ENCODE data around the gene SAMD1. TPM values are rescaled to one million over a fixed set of nuclear protein-coding genes. Genes with fewer than 3 reads are reported as not detected.

The SAMD1 gene
- total RNA-seq, 1 donor: 23.3 TPM

DNA sequence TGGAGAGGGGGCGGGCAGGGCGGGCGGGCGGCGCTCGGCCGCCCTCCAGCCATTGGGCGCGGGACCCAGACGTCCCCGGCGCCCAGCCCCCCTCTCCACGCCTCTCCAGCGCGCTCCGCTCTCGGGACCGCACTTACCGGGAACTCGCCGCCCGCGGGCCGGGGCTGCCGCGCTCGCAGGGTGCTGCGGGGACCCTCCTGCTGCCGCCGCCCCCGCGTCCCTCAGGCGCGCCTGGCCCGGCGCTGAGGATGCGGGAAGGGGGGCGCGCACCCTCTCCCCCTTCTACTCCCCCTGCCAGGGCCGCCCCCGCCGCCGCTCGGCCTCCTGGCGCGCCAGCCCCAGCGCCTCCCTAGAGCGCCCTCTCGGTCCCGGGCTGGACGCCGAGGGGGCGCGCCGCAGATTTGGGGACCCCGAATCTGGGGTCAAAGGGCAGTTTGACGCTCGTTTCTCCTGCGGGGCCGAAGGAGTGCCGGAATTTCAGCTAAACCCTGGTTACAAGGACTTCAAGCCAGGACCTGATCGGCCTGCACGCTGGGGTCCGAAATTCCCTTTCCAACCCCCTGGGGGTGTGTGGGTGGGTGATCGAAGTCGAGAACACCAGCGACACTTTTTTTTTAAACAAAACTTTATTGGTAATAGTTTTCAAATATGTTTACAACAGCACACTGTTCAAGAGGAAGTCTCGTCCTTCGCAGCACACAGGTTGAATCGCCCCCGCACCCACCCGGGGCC, 696 bp upstream of the SAMD1 start:
- TF ChIP-seq, protein P1, sequence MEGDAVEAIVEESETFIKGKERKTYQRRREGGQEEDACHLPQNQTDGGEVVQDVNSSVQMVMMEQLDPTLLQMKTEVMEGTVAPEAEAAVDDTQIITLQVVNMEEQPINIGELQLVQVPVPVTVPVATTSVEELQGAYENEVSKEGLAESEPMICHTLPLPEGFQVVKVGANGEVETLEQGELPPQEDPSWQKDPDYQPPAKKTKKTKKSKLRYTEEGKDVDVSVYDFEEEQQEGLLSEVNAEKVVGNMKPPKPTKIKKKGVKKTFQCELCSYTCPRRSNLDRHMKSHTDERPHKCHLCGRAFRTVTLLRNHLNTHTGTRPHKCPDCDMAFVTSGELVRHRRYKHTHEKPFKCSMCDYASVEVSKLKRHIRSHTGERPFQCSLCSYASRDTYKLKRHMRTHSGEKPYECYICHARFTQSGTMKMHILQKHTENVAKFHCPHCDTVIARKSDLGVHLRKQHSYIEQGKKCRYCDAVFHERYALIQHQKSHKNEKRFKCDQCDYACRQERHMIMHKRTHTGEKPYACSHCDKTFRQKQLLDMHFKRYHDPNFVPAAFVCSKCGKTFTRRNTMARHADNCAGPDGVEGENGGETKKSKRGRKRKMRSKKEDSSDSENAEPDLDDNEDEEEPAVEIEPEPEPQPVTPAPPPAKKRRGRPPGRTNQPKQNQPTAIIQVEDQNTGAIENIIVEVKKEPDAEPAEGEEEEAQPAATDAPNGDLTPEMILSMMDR (IDR thresholded peaks at IDR 0.05; ENCODE audit: insufficient read depth, low read depth, low read length): peak; percentile 23
- DNase-seq (ENCODE audit: low read depth): peak; percentile 59

DNA sequence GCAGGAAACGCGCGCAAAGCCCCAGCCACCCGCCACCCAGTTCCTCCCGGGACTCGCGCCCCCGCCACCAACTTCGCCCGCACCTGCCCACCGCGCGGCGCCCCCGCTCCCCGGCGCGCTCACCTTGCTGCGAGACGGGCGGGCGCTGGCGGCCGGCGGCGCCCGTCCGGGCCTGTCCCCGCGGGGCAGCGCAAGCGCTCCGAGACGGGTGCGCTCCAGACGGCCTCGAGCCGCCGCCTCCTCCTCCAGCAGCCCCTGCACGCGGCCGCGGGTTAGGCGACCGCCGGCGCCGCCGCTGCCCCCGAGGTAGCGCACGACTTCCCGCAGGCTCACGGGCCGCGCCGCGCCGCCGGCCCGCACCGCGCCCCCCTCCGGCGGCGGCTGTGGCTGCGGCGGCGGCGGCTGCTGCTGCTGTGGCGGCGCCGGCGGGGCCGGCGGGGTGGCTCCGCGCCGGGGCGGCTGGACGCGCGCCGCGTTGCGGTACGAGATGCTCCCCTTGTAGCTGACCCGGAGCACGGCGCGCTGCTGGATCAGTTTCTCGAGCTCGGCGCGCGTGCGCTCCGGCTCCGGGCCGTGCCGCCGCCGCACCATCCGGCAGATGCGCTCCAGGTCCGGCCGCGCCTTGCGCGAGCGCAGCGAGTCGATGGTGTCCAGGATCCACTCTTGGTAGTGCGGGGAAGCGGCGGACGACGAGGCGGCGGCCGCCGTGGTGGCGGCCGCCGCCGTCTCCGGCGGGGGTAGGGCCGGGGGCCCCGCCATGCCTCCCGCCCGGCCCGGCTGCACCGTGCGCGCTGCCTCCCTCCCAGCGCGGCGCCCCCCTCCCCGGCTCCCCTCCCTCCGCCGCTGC, 666 bp downstream of the SAMD1 start:
- TF ChIP-seq, protein P1 (IDR thresholded peaks at IDR 0.05; ENCODE audit: insufficient read depth, low read depth, low read length): no peak
- DNase-seq (ENCODE audit: low read depth): peak; percentile 73
- peak overlapping the region; percentile 66 for H3K4me3 ChIP-seq (ENCODE audit: low read depth, low read length)

More for the DNA sequence above, 696 bp upstream of the SAMD1 start:
- peak overlapping the region; percentile 83 for H3K4me3 ChIP-seq (ENCODE audit: low read depth, low read length)

DNA sequence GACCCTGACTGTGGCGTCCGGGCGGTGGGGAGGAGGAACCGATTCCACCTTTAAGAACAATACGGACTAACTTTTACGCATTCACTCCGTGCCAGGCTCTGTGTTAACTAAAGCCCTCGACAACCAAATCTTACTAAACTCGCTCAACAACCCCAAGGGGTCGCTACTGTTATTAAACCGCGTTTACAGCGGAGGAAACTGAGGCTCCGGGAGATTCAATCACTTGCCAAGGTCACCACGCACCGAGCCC, 1.2 kb downstream of the SAMD1 start:
- peak overlapping the region; percentile 66 for H3K4me3 ChIP-seq (ENCODE audit: low read depth, low read length)
- TF ChIP-seq, protein P1 (IDR thresholded peaks at IDR 0.05; ENCODE audit: insufficient read depth, low read depth, low read length): peak; percentile 18
- DNase-seq (ENCODE audit: low read depth): peak; percentile 37

DNA sequence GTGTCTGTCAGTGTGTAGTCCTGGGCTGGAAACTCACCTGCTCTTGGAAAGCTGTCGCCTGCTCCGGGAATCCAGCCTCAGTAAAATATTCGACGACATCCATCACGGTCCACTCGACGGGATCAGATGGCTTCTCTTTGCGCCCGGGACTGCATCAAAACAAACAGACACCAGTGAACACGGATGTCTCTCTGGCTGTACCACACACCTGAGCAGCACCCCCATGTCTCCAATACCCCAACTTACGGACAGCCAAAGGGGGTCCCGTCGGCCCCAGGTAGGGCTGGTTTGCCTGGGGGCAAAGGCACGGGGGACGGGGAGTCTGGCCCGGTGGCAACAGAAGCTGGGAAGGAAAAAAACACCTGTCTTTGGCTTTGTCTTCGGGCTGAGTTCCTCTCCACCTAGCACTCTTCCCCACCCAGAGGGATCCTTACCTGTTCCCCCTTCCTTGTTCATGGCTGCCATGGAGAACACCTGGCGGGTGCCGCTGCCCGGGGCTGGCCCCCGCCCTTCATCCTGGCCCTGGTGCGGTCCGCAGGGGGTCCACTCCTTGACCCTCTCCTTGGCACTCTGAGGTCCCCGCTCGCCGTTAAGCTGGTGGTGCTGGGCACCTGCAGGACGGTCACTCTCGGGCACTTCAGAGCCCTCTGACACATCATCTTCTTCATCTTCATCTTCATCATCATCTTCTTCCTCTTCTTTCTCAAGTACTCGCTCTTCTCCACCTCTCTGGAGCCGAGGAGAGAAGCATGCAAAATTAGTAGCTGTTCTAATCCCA, 1.7 kb downstream of the SAMD1 start:
- H3K4me3 ChIP-seq (ENCODE audit: low read depth, low read length): peak overlapping the region; percentile 66
- TF ChIP-seq, protein P1 (IDR thresholded peaks at IDR 0.05; ENCODE audit: insufficient read depth, low read depth, low read length): no peak
- DNase-seq (ENCODE audit: low read depth): no peak

DNA sequence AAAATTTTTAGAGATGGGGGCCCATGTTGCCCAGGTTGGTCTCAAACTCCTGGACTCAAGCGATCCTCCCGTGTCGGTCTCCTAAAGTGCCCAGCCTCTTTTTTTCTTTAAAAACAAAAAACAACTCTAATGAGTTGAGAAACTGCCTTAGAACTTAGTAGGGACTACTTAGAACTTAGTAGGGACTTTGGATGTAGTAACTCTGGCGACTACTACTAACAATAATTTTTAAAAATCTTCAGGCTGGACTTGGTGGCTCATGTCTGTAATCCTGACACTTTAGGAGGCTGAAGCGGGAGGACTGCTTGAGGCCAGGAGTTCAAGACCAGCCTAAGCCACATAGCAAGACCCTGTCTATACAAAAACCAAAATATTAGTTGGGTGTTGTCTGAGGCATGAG, 4.5 kb downstream of the SAMD1 start:
- TF ChIP-seq, protein P1 (IDR thresholded peaks at IDR 0.05; ENCODE audit: insufficient read depth, low read depth, low read length): no peak
- DNase-seq (ENCODE audit: low read depth): no peak
- H3K4me3 ChIP-seq (ENCODE audit: low read depth, low read length): no peak overlapping the region

DNA sequence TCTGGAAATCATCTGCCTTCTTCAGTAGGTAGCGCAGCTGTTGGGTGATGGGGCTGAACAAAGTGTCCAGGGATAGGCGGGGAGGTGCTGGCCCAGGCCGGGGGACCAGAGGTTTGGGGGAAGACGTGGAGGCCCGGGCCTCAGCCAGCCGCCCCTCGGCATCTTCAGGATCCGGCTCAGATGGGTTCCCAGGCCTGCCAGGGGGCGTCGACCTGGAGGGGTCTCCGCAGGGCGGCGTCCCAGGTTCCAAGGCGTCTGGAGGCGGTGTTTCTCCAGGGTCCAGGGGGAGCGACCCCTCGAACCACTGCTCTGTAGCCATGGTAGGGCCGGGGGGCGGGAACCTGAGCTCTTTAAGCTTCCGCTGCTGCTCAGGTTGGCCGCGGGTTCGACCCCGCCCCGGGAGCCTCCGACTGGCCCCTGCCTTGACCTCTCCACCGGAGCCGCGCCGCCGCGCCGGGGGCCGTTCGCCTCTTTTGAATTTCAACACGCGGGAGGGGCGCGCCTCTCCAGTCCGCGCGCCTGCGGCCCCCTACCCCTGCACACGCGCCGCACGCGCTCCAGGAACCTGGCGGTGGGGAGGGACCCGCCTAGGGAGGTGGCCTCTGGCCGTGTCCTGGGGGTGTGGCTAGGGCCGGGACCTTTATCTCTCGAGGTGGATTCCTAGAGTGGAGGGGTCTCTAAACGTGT, 5.1 kb downstream of the SAMD1 start, which contains the start of gene C19orf67:
TSS of gene C19orf67 (minus strand) at position 475 of the 687 bp plus-strand sequence. CDS start at position 319, 156 bp downstream.
- TF ChIP-seq, protein P1 (IDR thresholded peaks at IDR 0.05; ENCODE audit: insufficient read depth, low read depth, low read length): no peak
- no peak for DNase-seq (ENCODE audit: low read depth)
- no peak within 1 kb of the TSS for H3K4me3 ChIP-seq (ENCODE audit: low read depth, low read length)

Data from fibroblast of villous mesenchyme (primary cell).